Activated CD8-positive, alpha-beta T cell treated with anti-CD3 and anti-CD28 coated beads for 36 hours (primary cell): ENCODE data around the gene GALNT9. TPM values are rescaled to one million over a fixed set of nuclear protein-coding genes. Genes with fewer than 3 reads are reported as not detected.

Source experiments
- ATAC-seq: fragments of 200-7000 bp; cut with Tn5 transposase; one replicate; pipeline ENCODE4 v1.10.0; 2021; ENCODE audit warnings: mild to moderate bottlenecking, moderate library complexity
- CTCF ChIA-PET: fragments of 350-600 bp; sonication (Branson Sonifier 250); formaldehyde crosslinking; loops from one replicate; lab custom pipeline; 2021; ENCODE audit warnings: antibody characterized with exemption; lab: Charles Lee
- POLR2A ChIA-PET: fragments of 350-600 bp; sonication (Branson Sonifier 250); formaldehyde crosslinking; loops from one replicate; lab custom pipeline; 2021; ENCODE audit warnings: antibody characterized with exemption; lab: Charles Lee
- DNase-seq: peaks from one replicate; pipeline ENCODE4 v3.0.0-alpha.2; 2020
- H3K27ac Mint-ChIP-seq: one replicate; pipeline ENCODE4 v1.8.0; 2021; ENCODE audit warnings: mild to moderate bottlenecking, mixed read lengths
- H3K27me3 Mint-ChIP-seq: one replicate; pipeline ENCODE4 v1.8.0; 2021; ENCODE audit warnings: mixed read lengths
- H3K36me3 Mint-ChIP-seq: one replicate; pipeline ENCODE4 v1.8.0; 2021; ENCODE audit warnings: low read depth, mixed read lengths
- H3K4me1 Mint-ChIP-seq: one replicate; pipeline ENCODE4 v1.8.0; 2021; ENCODE audit warnings: low read depth, mixed read lengths
- H3K4me3 Mint-ChIP-seq: one replicate; pipeline ENCODE4 v1.8.0; 2021; ENCODE audit warnings: mild to moderate bottlenecking, moderate library complexity, mixed read lengths
- H3K9me3 Mint-ChIP-seq: one replicate; pipeline ENCODE4 v1.8.0; 2021; ENCODE audit warnings: mixed read lengths
- intact Hi-C: fragments of 100-400 bp; cut with micrococcal nuclease; formaldehyde crosslinking; loops from one replicate; pipeline ENCODE4 v1.10.0; 2022
- total RNA-seq, 2 experiments: library from RNA; stranded (reverse); gene quantifications; one replicate each; pipeline ENCODE4 v1.2.3, GENCODE V29; 2021
- TF ChIP-seq, protein P1 (sequence below): fragments of 200-600 bp; IDR thresholded peaks from one replicate; pipeline ENCODE4 v1.8.0; 2022; ENCODE audit warnings: antibody characterized with exemption, mild to moderate bottlenecking

The GALNT9 gene
- total RNA-seq, 2 experiments from 2014 or later, result not detected

DNA sequence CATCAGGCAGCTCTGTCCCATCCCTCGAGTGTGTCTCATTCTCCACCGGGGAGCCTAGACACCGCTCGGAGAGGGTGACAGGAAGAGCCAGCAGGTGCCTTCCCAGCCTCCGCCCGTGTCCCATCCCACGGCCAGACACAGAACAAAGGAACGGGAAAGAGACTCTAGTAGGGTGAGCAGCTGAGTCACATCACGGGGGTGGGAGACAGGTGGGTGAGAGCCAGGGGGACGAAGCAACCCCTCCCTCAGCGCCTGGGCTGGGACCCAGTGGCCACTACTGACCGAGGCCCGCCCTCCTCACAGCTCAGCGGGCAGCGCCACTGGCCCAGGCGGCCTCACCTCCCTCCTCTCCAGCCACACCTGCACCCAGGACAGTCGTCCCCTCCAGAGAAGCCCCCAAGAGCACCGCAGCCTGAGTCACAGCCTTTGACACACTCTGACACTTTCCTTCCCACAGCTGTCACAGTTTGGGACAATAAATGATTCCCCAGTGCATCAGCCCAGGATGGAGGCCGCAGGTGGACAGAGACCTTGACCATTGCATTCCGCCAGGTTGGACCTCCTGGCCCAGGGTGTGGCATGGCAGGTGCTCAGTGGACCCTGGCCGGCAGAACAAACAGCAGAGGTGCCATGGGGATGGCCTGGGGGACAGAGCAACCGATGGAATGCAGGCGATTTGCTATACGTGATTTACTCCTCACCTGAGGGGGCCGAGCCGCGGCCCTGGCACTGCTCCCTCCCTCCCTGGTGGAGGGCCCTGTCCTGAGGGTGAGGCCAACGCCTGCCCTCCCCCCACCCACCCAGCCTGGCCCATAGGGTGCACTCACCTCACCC is 45.4 kb upstream of the GALNT9 start:
- no peak overlapping the region for H3K4me3 Mint-ChIP-seq
- intact Hi-C loops, result no loop called here
- POLR2A ChIA-PET, result no interaction called here

DNA sequence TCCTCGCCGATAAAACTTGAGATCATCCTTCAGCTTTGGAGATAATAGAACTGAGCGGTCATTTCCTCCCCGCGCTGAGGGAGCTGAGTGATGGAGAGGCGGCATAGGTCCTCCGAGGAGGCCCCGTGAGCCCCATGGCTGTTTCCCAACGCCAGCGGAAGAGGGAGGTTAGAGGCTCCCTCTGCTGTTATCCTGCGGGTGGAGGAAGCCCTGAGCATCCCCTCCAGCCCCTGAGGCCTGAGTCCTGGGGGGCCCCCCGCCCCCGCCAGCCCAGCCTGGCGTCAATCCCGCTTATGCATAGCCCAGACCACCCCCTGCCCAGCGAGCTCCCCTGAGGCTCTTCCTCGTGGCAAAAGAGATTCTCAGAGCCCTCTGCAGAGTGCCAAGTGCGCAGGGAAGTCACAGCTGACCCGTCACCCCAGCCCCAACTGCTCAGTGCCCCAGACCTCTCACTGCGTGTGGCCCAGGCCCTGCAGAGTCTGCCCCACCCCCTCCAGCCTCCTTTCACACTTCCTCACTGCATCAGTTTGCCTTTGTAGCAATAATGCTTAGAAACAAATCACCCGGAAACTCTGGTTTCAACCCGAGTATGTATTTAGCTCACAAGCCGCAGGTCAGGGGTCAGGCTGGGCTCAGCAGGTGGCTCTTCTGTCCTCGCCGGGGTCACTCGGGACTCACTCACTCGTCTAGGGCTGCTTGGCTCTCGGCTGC is 44.7 kb upstream of the GALNT9 start:
- ChIA-PET CTCF (interaction anchor here (0.7 to 1.6 kb wide), 3 partner anchors 150 to 220 kb away, joined by 3 to 4 read pairs (median 3); no protein-coding TSS in a partner anchor), POLR2A (no interaction called here)
- intact Hi-C loops, result no loop called here
- H3K9me3 Mint-ChIP-seq, result no peaks in the 10 kb centered on the region
- H3K36me3 Mint-ChIP-seq, result no peaks in the 10 kb centered on the region
- DNase-seq (no peak), ATAC-seq (no peak)
- TF ChIP-seq, protein P1, sequence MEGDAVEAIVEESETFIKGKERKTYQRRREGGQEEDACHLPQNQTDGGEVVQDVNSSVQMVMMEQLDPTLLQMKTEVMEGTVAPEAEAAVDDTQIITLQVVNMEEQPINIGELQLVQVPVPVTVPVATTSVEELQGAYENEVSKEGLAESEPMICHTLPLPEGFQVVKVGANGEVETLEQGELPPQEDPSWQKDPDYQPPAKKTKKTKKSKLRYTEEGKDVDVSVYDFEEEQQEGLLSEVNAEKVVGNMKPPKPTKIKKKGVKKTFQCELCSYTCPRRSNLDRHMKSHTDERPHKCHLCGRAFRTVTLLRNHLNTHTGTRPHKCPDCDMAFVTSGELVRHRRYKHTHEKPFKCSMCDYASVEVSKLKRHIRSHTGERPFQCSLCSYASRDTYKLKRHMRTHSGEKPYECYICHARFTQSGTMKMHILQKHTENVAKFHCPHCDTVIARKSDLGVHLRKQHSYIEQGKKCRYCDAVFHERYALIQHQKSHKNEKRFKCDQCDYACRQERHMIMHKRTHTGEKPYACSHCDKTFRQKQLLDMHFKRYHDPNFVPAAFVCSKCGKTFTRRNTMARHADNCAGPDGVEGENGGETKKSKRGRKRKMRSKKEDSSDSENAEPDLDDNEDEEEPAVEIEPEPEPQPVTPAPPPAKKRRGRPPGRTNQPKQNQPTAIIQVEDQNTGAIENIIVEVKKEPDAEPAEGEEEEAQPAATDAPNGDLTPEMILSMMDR, result no peak
- no peaks in the 10 kb centered on the region for H3K4me1 Mint-ChIP-seq
- H3K4me3 Mint-ChIP-seq, result no peak overlapping the region
- H3K27me3 Mint-ChIP-seq, result peaks cover 40% of the 10 kb centered on the region
- no peak overlapping the region for H3K27ac Mint-ChIP-seq

More for the DNA sequence above, 45.4 kb upstream of the GALNT9 start:
- no peaks in the 10 kb centered on the region for H3K9me3 Mint-ChIP-seq
- H3K4me1 Mint-ChIP-seq, result no peaks in the 10 kb centered on the region
- CTCF ChIA-PET, result interaction anchor here (1.6 kb wide), 1 partner anchor 149 kb away, joined by 4 read pairs; no protein-coding TSS in a partner anchor
- DNase-seq (no peak), ATAC-seq (no peak)
- no peak overlapping the region for H3K27ac Mint-ChIP-seq
- TF ChIP-seq, protein P1, result no peak
- H3K36me3 Mint-ChIP-seq, result no peaks in the 10 kb centered on the region
- peaks cover 42% of the 10 kb centered on the region for H3K27me3 Mint-ChIP-seq

DNA sequence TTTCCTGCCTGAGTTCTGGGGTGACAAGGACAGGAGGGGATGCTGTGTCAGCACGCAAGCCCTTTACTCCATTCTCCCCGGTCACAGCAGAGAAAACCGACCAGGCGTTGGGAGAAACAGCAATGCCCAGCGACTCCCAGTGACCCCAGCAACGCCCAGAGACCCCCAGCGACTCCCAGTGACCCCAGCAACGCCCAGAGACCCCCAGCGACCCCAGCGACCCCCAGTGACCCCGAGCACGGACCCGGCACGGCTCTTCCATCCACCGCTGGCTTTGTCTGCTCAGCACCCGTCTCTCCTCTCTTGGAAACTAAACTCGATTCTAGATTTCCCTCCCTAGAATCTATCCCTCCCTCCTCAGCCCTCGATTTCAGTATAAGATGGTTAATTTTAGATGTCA is 38.5 kb upstream of the GALNT9 start:
- TF ChIP-seq, protein P1, result no peak
- CTCF ChIA-PET, result no interaction called here
- intact Hi-C loops, result no loop called here
- no peaks in the 10 kb centered on the region for H3K36me3 Mint-ChIP-seq
- no peak for DNase-seq
- no peak overlapping the region for H3K27ac Mint-ChIP-seq
- peaks cover 22% of the 10 kb centered on the region for H3K27me3 Mint-ChIP-seq
- ATAC-seq, result no peak
- H3K4me3 Mint-ChIP-seq, result no peak overlapping the region
- POLR2A ChIA-PET, result no interaction called here
- H3K9me3 Mint-ChIP-seq, result no peaks in the 10 kb centered on the region
- H3K4me1 Mint-ChIP-seq, result no peaks in the 10 kb centered on the region

DNA sequence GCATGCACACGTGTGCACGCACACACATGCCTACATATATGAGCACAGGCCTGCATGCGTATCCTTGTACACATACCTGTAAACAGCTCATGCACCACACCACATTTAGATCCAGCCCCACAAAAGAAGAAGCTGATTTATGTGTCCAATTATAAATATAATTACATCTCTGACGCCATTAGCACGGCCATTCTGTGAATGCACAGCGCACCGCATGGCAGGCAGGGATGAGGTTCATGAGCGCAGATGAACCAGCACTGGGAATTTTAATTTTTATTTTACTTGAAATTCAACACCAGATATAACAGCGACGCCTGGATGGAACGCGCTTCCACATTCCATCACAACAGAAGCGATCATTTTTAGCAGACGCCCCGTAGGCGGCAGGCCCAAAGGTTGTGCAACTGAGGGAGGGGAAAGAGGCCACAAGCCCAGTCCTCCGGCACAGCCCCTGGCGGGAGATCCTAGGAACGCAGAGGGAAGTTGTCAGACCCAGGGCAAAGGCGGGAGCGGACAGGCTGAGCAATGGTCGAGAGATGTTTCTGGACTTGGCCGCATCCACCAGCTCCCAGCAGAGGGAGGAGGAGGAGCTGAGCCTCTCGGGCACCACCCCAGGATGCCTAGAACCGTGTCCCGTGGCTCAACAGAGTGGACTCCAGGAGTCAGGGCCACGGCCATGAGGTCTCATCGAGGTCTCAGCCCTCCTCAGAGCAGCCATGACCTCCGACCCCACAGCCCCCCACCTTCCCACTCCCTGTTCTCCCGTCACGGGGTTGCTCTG is 37.9 kb upstream of the GALNT9 start:
- H3K9me3 Mint-ChIP-seq, result no peaks in the 10 kb centered on the region
- ChIA-PET POLR2A (no interaction called here), CTCF (no interaction called here)
- DNase-seq (no peak), ATAC-seq (no peak)
- H3K4me1 Mint-ChIP-seq, result no peaks in the 10 kb centered on the region
- H3K4me3 Mint-ChIP-seq, result no peak overlapping the region
- no peak overlapping the region for H3K27ac Mint-ChIP-seq
- intact Hi-C loops, result no loop called here
- H3K27me3 Mint-ChIP-seq, result peaks cover 22% of the 10 kb centered on the region
- TF ChIP-seq, protein P1, result no peak
- H3K36me3 Mint-ChIP-seq, result no peaks in the 10 kb centered on the region
